NCI-H2196 (cell line): ENCODE measurements around the gene ZNF225.
"Not testable (repeated sequence)": the region's sequence is repeated elsewhere in the genome, so short reads cannot be mapped to it uniquely, and the experiment has no call there.

ENCODE experiments used
- DNase-seq: peaks from one replicate; lab custom pipeline; 2025; ENCODE audit not compliant: unreplicated experiment; lab: John Stamatoyannopoulos, UW

Gene ZNF225

DNA sequence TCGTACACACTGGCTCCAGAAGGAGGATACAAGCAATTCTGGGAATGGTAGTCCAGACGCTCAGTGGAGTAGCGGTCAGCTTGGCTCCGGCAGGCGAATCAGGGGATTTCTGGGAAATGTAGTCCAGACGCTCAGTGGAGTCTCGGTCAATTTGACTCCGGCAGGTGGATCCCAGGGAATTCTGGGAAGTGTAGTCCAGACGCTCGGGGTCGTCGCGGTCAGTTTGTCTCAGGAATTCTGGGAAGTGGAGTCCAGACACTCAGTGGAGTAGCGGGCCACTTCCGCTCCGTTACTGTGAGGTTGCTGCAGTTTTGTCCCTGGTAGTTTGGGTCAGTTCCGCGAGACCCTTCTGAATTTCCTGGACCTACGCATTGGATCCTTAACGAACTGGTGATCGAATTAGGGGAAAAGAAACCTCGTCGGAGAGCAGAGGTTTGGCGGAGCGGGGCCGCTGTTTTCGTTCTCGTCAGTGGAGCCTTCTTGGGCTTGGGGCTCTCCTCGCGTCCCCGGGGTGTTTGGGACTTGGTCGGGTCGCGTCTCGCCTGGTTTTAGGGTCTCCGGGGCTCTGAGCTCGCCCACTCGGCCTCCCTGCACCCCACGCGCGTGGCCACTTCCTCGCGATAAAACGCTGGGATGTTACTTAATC, at the start of gene ZNF225:
ZNF225 (plus strand) TSS at position 262 of the 646 bp plus-strand sequence. CDS start 2,429 bp downstream, outside the sequence.
- DNase-seq, result peak; percentile 98

DNA sequence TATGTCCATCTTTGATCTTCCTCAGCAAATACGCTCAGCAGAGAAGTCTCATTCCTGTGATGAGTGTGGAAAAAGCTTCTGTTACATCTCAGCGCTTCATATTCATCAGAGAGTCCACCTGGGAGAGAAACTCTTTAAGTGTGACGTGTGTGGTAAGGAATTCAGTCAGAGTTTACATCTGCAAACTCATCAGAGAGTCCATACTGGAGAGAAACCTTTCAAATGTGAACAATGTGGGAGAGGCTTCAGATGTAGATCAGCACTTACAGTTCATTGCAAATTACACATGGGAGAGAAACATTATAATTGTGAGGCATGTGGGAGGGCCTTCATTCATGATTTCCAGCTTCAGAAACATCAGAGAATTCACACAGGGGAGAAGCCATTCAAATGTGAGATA, 46.9 kb upstream of the ZNF225 start:
- DNase-seq, result no peak

DNA sequence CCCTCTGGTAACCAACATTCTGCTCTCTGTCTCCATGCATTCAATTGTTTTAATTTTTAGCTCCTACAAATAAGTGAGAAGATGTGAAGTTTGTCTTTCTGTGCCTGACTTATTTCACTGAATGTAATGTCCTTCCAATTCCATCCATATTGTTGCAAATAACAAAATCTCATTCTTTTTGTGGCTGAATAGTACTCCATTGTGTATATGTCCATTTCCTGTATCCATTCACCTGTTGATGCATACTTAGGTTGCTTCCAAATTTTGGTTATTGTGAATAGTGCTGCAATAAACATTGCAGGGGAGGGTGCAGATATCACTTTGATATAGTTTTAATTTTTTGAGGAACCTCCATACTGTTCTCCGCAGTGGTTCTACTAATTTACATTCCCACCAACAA, 43.8 kb upstream of the ZNF225 start:
- DNase-seq, result no peak

- DNase-seq, result peak; percentile 90
These were observed 41.2 kb upstream of the ZNF225 start, which contains the start of gene ZNF284 for GRCh38 chr19:44071824-44072542. ZNF284 (plus strand) TSS chr19:44072159; CDS start chr19:44076390, 4,231 bp downstream.

DNA sequence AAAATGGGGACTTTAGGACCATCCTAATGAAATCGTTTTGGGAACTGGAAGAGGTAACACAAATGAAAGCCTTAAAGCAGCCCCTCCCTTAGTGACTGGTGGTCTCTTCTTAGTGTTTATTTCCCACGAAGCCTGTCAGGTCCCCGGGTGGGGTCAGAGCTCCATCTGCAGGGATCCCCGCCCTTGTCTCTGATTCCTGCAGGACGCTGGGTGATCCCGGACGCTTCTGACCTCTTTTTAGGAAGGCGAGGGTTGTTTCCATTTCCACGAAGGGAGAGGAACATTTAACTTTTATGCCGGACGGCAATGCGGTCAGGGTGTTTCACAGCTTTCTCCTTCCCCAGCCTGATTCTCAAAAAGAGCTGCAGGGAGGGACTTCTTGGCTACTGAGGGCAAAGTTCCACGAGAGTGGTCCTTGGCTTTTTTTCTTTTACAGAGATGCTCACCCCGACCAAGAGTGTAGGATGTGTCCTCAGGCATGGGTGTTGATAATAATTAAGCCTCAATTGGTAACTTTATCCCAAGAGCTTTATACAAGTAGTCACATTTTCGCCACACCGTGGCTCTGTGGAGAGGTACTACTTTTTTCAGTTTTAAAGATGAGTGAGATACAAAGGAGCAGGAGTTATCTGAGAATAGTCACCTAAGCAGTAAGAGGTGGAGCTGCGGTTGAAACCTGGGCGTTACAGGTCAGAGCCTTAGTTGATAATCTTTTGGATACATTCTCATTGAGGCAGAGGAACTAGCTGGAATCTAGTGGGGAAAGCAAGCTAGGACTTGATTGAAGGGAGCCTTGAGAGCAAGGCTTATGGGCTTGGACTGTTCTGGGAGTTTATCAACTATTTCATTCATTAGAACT, 40.4 kb upstream of the ZNF225 start:
- DNase-seq, result no peak

GRCh38 chr19:44076325-44076724, 36.9 kb upstream of the ZNF225 start:
- no peak for DNase-seq

- no peak for DNase-seq
These were observed 21.1 kb upstream of the ZNF225 start for GRCh38 chr19:44092108-44092507.

GRCh38 chr19:44093931-44094765, 19.1 kb upstream of the ZNF225 start, which contains the start of gene ZNF224:
ZNF224 (plus strand) TSS chr19:44094361; CDS start chr19:44097874, 3,513 bp downstream.
- DNase-seq, result peak; percentile 90

GRCh38 chr19:44107751-44108150, 5.4 kb upstream of the ZNF225 start:
- DNase-seq, result no peak

- DNase-seq, result no peak
These were observed 3.7 kb upstream of the ZNF225 start for GRCh38 chr19:44109458-44109857.

- no peak for DNase-seq
These were observed 1.2 kb upstream of the ZNF225 start for GRCh38 chr19:44111910-44112463.

DNA sequence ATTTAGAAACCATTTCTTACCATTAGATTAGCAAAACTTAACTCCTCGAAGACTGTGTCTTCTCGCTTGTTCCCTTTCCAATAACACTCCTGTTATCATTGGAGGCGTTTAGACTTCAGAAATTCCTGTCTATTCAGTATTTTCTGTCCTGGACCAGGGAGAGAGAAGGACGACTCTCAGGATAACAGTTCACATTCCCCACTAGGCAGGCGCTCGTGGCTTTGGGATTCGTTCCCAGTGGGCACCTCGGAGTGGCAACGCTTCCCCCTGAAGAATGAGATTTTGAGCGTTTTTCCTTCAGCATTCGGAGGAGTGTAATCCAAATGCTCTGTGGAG, 429 bp upstream of the ZNF225 start:
- DNase-seq, result no peak

DNA sequence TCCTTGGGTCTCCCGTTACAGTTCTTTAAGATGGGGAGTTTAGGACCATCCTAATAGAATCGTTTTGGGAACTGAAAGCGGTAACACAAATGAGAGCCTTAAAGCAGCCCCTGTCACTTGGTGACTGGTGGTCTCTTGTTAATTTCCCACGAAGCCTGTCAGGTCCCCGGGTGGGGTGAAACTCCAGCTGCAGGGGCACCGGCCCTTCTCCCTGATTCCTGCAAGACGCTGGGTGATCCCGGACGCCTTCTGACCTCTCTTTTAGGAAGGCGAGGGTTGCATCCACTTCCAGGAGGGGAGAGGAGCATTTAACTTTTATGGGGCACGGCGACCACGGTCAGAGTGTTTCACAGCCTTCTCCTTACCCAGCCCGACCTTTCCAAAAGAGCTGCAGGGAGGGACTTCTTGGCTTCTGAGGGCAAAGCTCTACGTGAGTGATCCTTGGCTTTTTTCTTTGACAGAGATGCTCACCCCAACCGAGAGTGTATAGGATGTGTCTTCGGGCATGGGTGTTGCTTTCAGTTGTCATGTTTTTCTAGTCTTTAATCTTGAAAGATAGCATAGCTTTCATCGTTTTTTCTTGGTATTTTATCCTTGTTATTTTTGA, 688 bp downstream of the ZNF225 start:
- no peak for DNase-seq

GRCh38 chr19:44121162-44121561, 8.0 kb downstream of the ZNF225 start:
- not testable (repeated sequence) for DNase-seq

DNA sequence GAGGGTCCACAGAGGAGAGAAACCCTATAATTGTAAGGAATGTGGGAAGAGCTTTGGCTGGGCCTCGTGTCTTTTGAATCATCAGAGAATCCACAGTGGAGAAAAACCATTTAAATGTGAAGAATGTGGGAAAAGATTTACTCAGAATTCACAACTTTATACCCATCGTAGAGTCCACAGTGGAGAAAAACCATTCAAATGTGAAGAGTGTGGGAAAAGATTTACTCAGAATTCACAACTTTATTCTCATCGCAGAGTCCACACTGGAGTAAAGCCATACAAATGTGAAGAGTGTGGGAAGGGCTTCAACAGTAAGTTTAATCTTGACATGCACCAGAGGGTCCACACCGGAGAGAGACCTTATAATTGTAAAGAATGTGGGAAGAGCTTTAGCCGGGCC, 18.8 kb downstream of the ZNF225 start:
- no peak for DNase-seq

DNA sequence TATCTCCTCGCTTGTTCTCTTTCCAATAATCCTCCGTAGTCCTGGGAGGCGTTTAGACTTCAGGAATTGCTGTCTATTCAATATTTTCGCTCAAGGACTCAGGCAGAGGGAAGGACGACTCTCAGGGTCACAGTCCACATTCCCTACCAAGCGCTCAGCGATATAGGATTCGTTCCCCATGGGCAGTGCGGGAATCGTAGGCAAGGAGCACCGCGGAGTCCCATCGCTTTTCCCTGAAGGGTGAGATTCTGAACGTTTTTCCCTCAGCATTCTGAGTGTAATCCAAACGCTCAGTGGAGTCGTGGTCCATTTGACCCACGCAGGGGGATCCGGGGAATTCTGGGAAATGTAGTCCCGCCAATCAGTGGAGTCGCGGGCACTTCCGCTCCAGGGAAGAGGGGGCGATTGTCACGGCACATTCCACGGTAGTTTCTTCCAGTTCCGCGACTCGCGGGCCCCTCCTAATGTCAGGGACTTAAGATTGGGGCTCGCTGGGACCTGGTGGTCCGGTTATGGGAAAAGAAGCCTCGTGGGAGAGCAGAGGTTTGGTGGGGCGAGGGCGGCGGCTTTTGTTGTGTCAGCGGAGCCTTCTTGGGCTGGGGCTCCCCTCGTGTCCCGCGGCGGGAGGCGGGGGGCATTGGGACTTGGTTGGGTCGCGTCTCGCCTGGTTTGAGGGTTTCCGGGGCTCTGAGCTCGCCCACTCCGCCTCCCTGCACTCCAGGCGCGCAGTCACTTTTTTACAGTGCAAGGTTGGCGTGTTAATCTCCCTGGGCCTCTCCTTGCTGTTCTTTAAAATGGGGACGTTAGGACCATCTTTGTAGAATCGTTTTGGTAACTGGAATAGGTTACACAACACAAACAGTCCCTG, 28.2 kb downstream of the ZNF225 start, which contains the start of gene ZNF234:
ZNF234 (plus strand) TSS at position 364 of the 868 bp plus-strand sequence. CDS start 3,079 bp downstream, outside the sequence.
- peak; percentile 64 for DNase-seq

GRCh38 chr19:44142059-44142433, 28.8 kb downstream of the ZNF225 start:
- DNase-seq, result no peak

DNA sequence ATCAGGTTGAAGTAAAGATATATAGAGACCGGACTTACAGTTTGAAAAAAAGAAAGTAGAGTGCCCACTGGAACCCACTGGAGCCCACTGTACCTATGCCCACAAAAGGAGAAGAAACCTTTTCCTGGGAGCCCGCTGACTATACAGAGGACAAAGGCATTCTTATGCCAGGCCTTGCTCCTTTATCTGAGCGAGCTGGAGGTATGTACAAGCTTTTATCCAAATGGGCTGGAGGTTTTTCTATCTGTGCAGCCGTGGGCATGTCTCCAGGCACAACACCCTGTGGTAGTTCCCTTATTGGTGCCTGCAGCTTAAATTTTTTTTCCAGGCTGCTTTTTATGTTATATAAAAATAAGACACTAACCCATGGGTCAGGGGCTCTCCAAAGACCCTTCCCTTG, 36.6 kb downstream of the ZNF225 start:
- no peak for DNase-seq

- no peak for DNase-seq
These were observed 38.3 kb downstream of the ZNF225 start for GRCh38 chr19:44151491-44151890.
